Naive B cell (primary cell): ENCODE results near the gene KIF21A. TPM values are rescaled to one million over a fixed set of nuclear protein-coding genes. Genes with fewer than 3 reads are reported as not detected.

Experiments
- ATAC-seq, 2 donors: fragments of 150-1000 bp; cut with Tn5 transposase; 2 replicates each; pipeline ENCODE4 v1.10.0; 2021; ENCODE audit warnings: low read depth in 2 of 2, mild to moderate bottlenecking in 2 of 2, moderate library complexity in 2 of 2
- DNase-seq: peaks from one replicate; pipeline ENCODE4 v3.0.0; 2022
- H3K27ac Mint-ChIP-seq, 6 donors: one replicate each; pipeline ENCODE4 v1.8.0; 2020 to 2022; ENCODE audit warnings: mild to moderate bottlenecking in 6 of 6, mixed read lengths in 6 of 6, moderate library complexity in 5 of 6, inconsistent platforms in 2 of 6
- H3K27me3 Mint-ChIP-seq, 3 donors: one replicate each; pipeline ENCODE4 v1.8.0; 2021 to 2022; ENCODE audit warnings: mixed read lengths in 3 of 3, mild to moderate bottlenecking in 1 of 3
- H3K36me3 Mint-ChIP-seq, 2 donors: one replicate each; pipeline ENCODE4 v1.8.0; 2020 to 2022; ENCODE audit warnings: mixed read lengths in 2 of 2, inconsistent platforms in 1 of 2, mild to moderate bottlenecking in 1 of 2
- H3K4me1 Mint-ChIP-seq, 3 donors: one replicate each; pipeline ENCODE4 v1.8.0; 2020 to 2022; ENCODE audit warnings: mixed read lengths in 3 of 3, inconsistent platforms in 1 of 3, mild to moderate bottlenecking in 1 of 3, moderate library complexity in 1 of 3
- H3K4me3 Mint-ChIP-seq, 8 donors: one replicate each; pipeline ENCODE4 v1.8.0; 2020 to 2022; ENCODE audit warnings: mild to moderate bottlenecking in 8 of 8, mixed read lengths in 8 of 8, moderate library complexity in 8 of 8, inconsistent platforms in 2 of 8
- H3K9me3 Mint-ChIP-seq, 7 donors: one replicate each; pipeline ENCODE4 v1.8.0; 2020 to 2022; ENCODE audit warnings: mixed read lengths in 7 of 7, mild to moderate bottlenecking in 5 of 7, inconsistent platforms in 2 of 7, moderate library complexity in 1 of 7
- polyA plus RNA-seq, 6 donors: library from polyadenylated mRNA; unstranded; fragments of 300-500 nt; fragmentation: Illumina TruSeq; gene quantifications; one replicate each; pipeline ENCODE4 v1.2.3, GENCODE V29; 2021; ENCODE audit warnings: low read depth in 6 of 6

KIF21A gene
- polyA plus RNA-seq, 6 donors from 2014 or later = not detected

GRCh38 chr12:39451977-39452376 is 9.1 kb upstream of the KIF21A start:
- no peaks in the 10 kb centered on the region for H3K4me1 Mint-ChIP-seq
- peaks cover 28 to 41% (median 37%) of the 10 kb centered on the region in 3 donors for H3K27me3 Mint-ChIP-seq
- peaks cover 0 to 2% (median 0%) of the 10 kb centered on the region in 7 donors for H3K9me3 Mint-ChIP-seq
- DNase-seq = no peak
- H3K36me3 Mint-ChIP-seq = no peaks in the 10 kb centered on the region
- no peak for ATAC-seq
- H3K4me3 Mint-ChIP-seq = no peak overlapping the region
- H3K27ac Mint-ChIP-seq = no peak overlapping the region

- Mint-ChIP-seq H3K27ac (no peak overlapping the region), H3K4me3 (no peak overlapping the region), H3K4me1 (peaks cover 5 to 6% (median 6%) of the 10 kb centered on the region in 3 donors), H3K27me3 (peaks cover 36 to 63% (median 41%) of the 10 kb centered on the region in 3 donors), H3K36me3 (peaks cover 0 to 4% of the 10 kb centered on the region in 2 donors), H3K9me3 (peaks cover 0 to 2% (median 0%) of the 10 kb centered on the region in 7 donors)
- no peak for ATAC-seq
- no peak for DNase-seq
These were observed 5.1 kb upstream of the KIF21A start for GRCh38 chr12:39448038-39448437.

- H3K9me3 Mint-ChIP-seq = no peaks in the 10 kb centered on the region
- ATAC-seq (no peak), DNase-seq (no peak)
- peaks cover 0 to 4% of the 10 kb centered on the region in 2 donors for H3K36me3 Mint-ChIP-seq
- H3K27me3 Mint-ChIP-seq = peaks cover 46 to 61% (median 46%) of the 10 kb centered on the region in 3 donors
- H3K4me3 Mint-ChIP-seq = peak overlapping the region; percentile 59 to 88 (median 78)
- H3K4me1 Mint-ChIP-seq = peaks cover 11 to 13% (median 11%) of the 10 kb centered on the region in 3 donors
- H3K27ac Mint-ChIP-seq = peak overlapping the region in 1 of 6 donors; percentile 38
These were observed 949 bp upstream of the KIF21A start for GRCh38 chr12:39443929-39444209.

DNA sequence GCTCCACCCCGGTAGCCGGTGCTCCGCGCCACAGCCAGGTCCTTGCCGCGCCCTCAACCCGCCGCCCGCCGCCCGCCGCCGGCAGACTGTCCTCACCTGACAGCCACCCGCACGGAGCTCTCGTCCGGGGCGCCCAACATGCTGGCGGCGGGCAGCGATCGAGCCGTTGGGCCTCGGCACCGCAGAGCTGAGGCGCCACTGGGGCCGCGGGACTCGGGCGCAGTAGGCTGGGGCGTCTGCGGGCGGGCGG is 164 bp downstream of the KIF21A start:
- H3K4me3 Mint-ChIP-seq = peak overlapping the region in 7 of 8 donors; percentile 37 to 79 (median 56)
- H3K36me3 Mint-ChIP-seq = peaks cover 0 to 4% of the 10 kb centered on the region in 2 donors
- DNase-seq (no peak), ATAC-seq (no peak)
- no peak overlapping the region for H3K27ac Mint-ChIP-seq
- H3K4me1 Mint-ChIP-seq = peaks cover 11 to 13% (median 11%) of the 10 kb centered on the region in 3 donors
- H3K27me3 Mint-ChIP-seq = peaks cover 40 to 58% (median 42%) of the 10 kb centered on the region in 3 donors
- H3K9me3 Mint-ChIP-seq = no peaks in the 10 kb centered on the region

DNA sequence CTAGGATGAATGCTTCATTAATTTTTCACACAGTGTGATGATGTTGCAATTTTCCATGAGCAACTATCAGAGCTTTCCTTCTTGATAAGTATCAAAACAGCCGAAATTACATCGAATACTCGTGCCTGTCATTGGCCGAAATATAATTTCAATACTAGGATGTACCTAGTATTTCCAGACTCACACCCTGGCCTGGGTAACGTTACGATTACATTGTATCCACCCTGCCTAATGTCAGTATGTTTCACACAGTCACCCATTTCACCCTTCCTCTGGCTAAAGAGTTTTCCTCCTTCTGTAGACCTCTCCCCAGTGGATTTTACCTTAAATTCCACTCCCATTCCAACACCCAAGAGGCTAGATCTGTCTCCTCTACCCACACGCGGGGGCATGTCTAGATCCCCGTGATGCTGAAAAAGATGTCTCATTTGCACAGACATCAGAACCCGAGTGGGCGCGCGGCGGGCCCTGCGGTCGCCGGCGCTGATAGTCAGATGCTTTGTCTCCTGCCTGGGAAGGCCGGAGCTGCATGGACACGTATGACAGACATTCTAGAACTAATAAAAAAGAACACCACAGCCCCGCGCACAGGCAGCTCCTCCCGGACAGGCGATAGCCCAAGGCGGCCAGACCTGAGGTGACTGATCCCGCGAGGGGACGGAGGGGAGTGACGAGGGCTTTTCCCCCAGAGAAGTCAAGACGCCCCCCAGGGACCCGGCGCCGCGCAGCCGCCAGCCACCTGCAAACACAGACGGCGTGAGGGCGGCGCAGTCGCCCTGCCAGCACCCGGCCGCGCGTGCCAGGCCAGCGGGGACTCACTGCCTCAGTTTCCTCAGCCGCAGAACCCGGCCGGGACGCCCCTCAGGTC is 723 bp downstream of the KIF21A start:
- DNase-seq (peak; percentile 7), ATAC-seq (peak; percentile 14 to 29)
- Mint-ChIP-seq H3K36me3 (peaks cover 0 to 4% of the 10 kb centered on the region in 2 donors), H3K9me3 (no peaks in the 10 kb centered on the region), H3K4me3 (peak overlapping the region; percentile 42 to 93 (median 82)), H3K4me1 (peaks cover 11 to 13% (median 11%) of the 10 kb centered on the region in 3 donors), H3K27me3 (peaks cover 34 to 52% (median 40%) of the 10 kb centered on the region in 3 donors), H3K27ac (peak overlapping the region in 5 of 6 donors; percentile 2 to 90 (median 53))

- Mint-ChIP-seq H3K4me1 (peaks cover 11 to 13% (median 11%) of the 10 kb centered on the region in 3 donors), H3K4me3 (peak overlapping the region in 5 of 8 donors; percentile 42 to 90 (median 79)), H3K27me3 (peaks cover 32 to 46% (median 39%) of the 10 kb centered on the region in 3 donors), H3K27ac (no peak overlapping the region), H3K36me3 (peaks cover 0 to 4% of the 10 kb centered on the region in 2 donors), H3K9me3 (no peaks in the 10 kb centered on the region)
- no peak for ATAC-seq
- DNase-seq = no peak
These were observed 1.5 kb downstream of the KIF21A start for GRCh38 chr12:39441189-39441962.

- H3K27ac Mint-ChIP-seq = no peak overlapping the region
- DNase-seq = no peak
- peaks cover 11 to 13% (median 11%) of the 10 kb centered on the region in 3 donors for H3K4me1 Mint-ChIP-seq
These were observed 2.1 kb downstream of the KIF21A start for GRCh38 chr12:39440781-39441180.

DNA sequence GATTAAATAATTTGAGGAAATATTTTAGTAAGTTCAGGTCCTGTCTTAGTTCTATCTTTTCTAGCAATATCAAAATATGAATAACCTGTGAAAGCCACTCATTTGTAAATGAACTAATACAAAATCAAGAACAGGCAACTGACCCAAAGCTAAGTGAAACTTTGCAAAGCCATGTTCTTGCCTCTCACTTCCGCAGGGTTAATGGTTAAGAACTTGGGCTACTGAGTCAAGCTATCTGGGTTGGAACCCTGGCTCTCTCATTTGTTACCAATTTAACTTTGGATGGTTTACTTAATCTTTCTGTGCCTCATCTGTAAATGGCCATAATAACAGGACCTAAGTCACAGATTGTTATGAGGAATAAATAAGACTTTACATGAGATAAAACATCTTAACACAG is 2.8 kb downstream of the KIF21A start:
- Mint-ChIP-seq H3K9me3 (no peaks in the 10 kb centered on the region), H3K27ac (no peak overlapping the region), H3K4me3 (no peak overlapping the region), H3K27me3 (peaks cover 32 to 36% (median 33%) of the 10 kb centered on the region in 3 donors), H3K4me1 (peaks cover 11 to 13% (median 11%) of the 10 kb centered on the region in 3 donors), H3K36me3 (peaks cover 0 to 4% of the 10 kb centered on the region in 2 donors)
- DNase-seq = no peak
- no peak for ATAC-seq

More at GRCh38 chr12:39440781-39441180, 2.1 kb downstream of the KIF21A start:
- no peaks in the 10 kb centered on the region for H3K9me3 Mint-ChIP-seq
- ATAC-seq = no peak
- peak overlapping the region in 1 of 8 donors; percentile 42 for H3K4me3 Mint-ChIP-seq
- H3K27me3 Mint-ChIP-seq = peaks cover 32 to 40% (median 39%) of the 10 kb centered on the region in 3 donors
- H3K36me3 Mint-ChIP-seq = peaks cover 0 to 4% of the 10 kb centered on the region in 2 donors

DNA sequence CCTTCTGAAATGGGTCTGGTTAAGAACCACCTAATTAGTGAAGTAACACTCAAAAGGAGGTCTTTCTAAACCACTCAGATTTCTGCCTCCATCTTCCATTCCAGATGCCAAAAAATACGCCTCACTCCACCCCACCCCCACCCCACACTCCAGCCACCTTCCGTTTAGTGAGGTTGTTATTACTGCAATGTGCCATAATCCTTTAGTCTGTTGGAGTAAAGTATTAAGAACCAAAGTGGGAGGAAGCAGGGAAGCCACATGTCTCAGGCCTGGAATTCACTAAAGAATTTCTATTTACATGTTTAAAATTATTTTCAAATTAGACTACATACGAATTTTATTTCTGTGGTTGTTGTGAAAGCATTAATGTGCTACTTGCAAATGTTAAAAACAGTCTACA is 7.4 kb downstream of the KIF21A start:
- no peaks in the 10 kb centered on the region for H3K36me3 Mint-ChIP-seq

GRCh38 chr12:39431797-39432196 is 11.1 kb downstream of the KIF21A start:
- no peak overlapping the region for H3K4me3 Mint-ChIP-seq
- no peak overlapping the region for H3K27ac Mint-ChIP-seq
- peaks cover 0 to 10% (median 2%) of the 10 kb centered on the region in 3 donors for H3K27me3 Mint-ChIP-seq

More for the DNA sequence above, 7.4 kb downstream of the KIF21A start:
- no peak for DNase-seq
- H3K4me3 Mint-ChIP-seq = no peak overlapping the region
- H3K9me3 Mint-ChIP-seq = no peaks in the 10 kb centered on the region
- ATAC-seq = no peak
- peaks cover 6 to 14% (median 7%) of the 10 kb centered on the region in 3 donors for H3K27me3 Mint-ChIP-seq
- no peak overlapping the region for H3K27ac Mint-ChIP-seq
- H3K4me1 Mint-ChIP-seq = no peaks in the 10 kb centered on the region

DNA sequence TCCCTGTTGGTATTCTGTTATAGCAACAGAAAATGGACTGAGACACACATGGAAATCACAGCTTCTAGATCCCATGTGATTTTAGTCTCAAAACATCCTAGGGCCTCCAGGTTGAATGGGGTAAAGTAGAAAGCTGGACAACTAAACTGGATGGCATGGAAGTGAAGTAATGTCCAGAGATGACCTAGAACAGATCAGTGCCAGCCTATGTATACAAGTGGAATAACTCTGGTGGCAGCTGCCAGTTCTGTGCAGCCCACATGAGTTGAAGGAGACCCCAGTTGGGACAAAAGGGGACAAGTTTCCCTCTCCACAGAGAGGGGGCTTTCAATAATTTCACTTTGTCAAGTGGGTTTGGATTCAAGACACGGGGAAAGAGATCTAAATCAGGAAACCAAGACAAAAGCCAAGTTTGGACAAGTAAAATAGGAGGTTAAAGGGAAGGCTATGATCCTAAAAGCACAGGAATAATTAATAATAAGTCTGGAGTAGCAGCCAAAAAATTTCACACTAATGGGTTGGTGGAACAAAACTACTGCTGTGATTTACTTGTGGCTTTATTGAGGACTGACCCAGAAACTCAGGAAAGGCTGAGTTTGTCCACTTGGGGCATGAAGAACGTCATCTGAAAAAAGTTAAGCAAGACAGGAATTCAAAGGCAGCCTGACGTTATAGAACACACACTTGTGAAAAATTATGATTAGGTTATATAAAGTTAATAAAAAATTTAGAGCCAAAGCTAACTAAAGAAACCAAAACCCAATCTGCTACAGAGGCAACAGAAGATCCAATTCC is 11.7 kb downstream of the KIF21A start:
- H3K4me1 Mint-ChIP-seq = no peaks in the 10 kb centered on the region
- no peak for DNase-seq
- H3K4me3 Mint-ChIP-seq = no peak overlapping the region
- no peaks in the 10 kb centered on the region for H3K9me3 Mint-ChIP-seq
- H3K27ac Mint-ChIP-seq = no peak overlapping the region
- ATAC-seq = no peak
- H3K27me3 Mint-ChIP-seq = peaks cover 0 to 10% (median 0%) of the 10 kb centered on the region in 3 donors
- no peaks in the 10 kb centered on the region for H3K36me3 Mint-ChIP-seq

More at GRCh38 chr12:39431797-39432196, 11.1 kb downstream of the KIF21A start:
- no peaks in the 10 kb centered on the region for H3K9me3 Mint-ChIP-seq
- DNase-seq = no peak
- no peak for ATAC-seq
- H3K36me3 Mint-ChIP-seq = no peaks in the 10 kb centered on the region
- H3K4me1 Mint-ChIP-seq = no peaks in the 10 kb centered on the region

DNA sequence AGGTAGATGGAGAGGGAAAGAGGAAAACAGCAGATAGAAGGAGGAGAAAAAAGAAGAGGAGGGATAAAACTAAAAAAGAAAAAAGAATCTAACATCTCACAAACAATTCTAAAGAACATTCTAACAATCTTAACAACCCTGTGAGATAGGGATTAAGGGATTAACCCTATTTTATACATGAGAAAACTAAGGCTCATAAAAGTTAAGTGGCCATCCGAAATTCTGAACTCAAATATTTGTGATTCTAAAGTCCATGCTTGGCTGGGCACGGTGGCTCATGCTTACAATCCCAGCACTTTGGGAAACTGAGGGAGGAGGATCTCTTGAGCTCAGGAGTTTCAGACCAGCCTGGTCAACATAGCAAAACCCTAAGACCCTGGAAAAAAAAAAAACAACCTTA is 13.1 kb downstream of the KIF21A start:
- Mint-ChIP-seq H3K36me3 (no peaks in the 10 kb centered on the region), H3K4me1 (no peaks in the 10 kb centered on the region)

GRCh38 chr12:39427360-39427808 is 15.5 kb downstream of the KIF21A start:
- DNase-seq = no peak
- no peaks in the 10 kb centered on the region for H3K36me3 Mint-ChIP-seq
- H3K4me3 Mint-ChIP-seq = no peak overlapping the region
- no peaks in the 10 kb centered on the region for H3K4me1 Mint-ChIP-seq
- no peak for ATAC-seq
- H3K9me3 Mint-ChIP-seq = no peaks in the 10 kb centered on the region
- H3K27ac Mint-ChIP-seq = no peak overlapping the region
- peaks cover 0 to 5% (median 0%) of the 10 kb centered on the region in 3 donors for H3K27me3 Mint-ChIP-seq

More for the DNA sequence above, 13.1 kb downstream of the KIF21A start:
- no peak overlapping the region for H3K27ac Mint-ChIP-seq
- no peaks in the 10 kb centered on the region for H3K9me3 Mint-ChIP-seq
- ATAC-seq (no peak), DNase-seq (no peak)
- H3K27me3 Mint-ChIP-seq = peaks cover 0 to 10% (median 0%) of the 10 kb centered on the region in 3 donors
- H3K4me3 Mint-ChIP-seq = no peak overlapping the region
